ENCODE results near the gene CYLD.

The CYLD gene

GRCh38 chr16:50711862-50712559 is 29.9 kb upstream of the CYLD start:
- DNase-seq = no peak

- no peak for DNase-seq
These were observed 29.4 kb upstream of the CYLD start for GRCh38 chr16:50712560-50712898.

GRCh38 chr16:50712956-50713355 is 28.9 kb upstream of the CYLD start:
- DNase-seq = no peak

GRCh38 chr16:50717091-50717490 is 24.8 kb upstream of the CYLD start:
- DNase-seq = no peak

- no peak for DNase-seq
These were observed 24.4 kb upstream of the CYLD start for GRCh38 chr16:50717494-50717893.

GRCh38 chr16:50718061-50718760 is 23.7 kb upstream of the CYLD start:
- no peak for DNase-seq

GRCh38 chr16:50718761-50719400 is 23.0 kb upstream of the CYLD start:
- DNase-seq = no peak

GRCh38 chr16:50719401-50720337 is 22.2 kb upstream of the CYLD start:
- DNase-seq = no peak

GRCh38 chr16:50721549-50722404 is 20.1 kb upstream of the CYLD start:
- DNase-seq = no peak

GRCh38 chr16:50722405-50722737 is 19.5 kb upstream of the CYLD start:
- DNase-seq = no peak

GRCh38 chr16:50722960-50723359 is 18.9 kb upstream of the CYLD start:
- DNase-seq = no peak

GRCh38 chr16:50724306-50724705 is 17.6 kb upstream of the CYLD start:
- no peak for DNase-seq

GRCh38 chr16:50731130-50731988 is 10.5 kb upstream of the CYLD start:
- no peak for DNase-seq

GRCh38 chr16:50731989-50732832 is 9.7 kb upstream of the CYLD start:
- DNase-seq = no peak

GRCh38 chr16:50733468-50733867 is 8.4 kb upstream of the CYLD start:
- no peak for DNase-seq

- DNase-seq = no peak
These were observed 6.2 kb upstream of the CYLD start for GRCh38 chr16:50735629-50736122.

- no peak for DNase-seq
These were observed 5.4 kb upstream of the CYLD start for GRCh38 chr16:50736448-50736847.

GRCh38 chr16:50737420-50737959 is 4.4 kb upstream of the CYLD start:
- no peak for DNase-seq

GRCh38 chr16:50739031-50739430 is 2.9 kb upstream of the CYLD start:
- no peak for DNase-seq

GRCh38 chr16:50740736-50741135 is 1.1 kb upstream of the CYLD start:
- no peak for DNase-seq
